Measurements from ENCODE around the gene METTL1.
"Not testable (repeated sequence)": the region's sequence is repeated elsewhere in the genome, so short reads cannot be mapped to it uniquely, and the experiment has no call there.

- TF ChIP-seq, protein P1, sequence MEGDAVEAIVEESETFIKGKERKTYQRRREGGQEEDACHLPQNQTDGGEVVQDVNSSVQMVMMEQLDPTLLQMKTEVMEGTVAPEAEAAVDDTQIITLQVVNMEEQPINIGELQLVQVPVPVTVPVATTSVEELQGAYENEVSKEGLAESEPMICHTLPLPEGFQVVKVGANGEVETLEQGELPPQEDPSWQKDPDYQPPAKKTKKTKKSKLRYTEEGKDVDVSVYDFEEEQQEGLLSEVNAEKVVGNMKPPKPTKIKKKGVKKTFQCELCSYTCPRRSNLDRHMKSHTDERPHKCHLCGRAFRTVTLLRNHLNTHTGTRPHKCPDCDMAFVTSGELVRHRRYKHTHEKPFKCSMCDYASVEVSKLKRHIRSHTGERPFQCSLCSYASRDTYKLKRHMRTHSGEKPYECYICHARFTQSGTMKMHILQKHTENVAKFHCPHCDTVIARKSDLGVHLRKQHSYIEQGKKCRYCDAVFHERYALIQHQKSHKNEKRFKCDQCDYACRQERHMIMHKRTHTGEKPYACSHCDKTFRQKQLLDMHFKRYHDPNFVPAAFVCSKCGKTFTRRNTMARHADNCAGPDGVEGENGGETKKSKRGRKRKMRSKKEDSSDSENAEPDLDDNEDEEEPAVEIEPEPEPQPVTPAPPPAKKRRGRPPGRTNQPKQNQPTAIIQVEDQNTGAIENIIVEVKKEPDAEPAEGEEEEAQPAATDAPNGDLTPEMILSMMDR (IDR thresholded peaks at IDR 0.05 in 4 of 5, conservative IDR thresholded peaks at IDR 0.05 in 1 of 5): not testable (repeated sequence)
- not testable (repeated sequence) for TF ChIP-seq POLR2A (IDR thresholded peaks at IDR 0.05)
Observed at GRCh38 chr12:57721846-57722608, 49.9 kb downstream of the METTL1 start.
